Smooth muscle cell (in vitro differentiated cells): ENCODE results near the gene LAMA3. TPM values are rescaled to one million over a fixed set of nuclear protein-coding genes. Genes with fewer than 3 reads are reported as not detected.

Experiments
- DNase-seq: peaks from one replicate; lab custom pipeline; 2025; ENCODE audit not compliant: unreplicated experiment; lab: John Stamatoyannopoulos, UW
- H2AFZ ChIP-seq: fragments of 200-600 bp; sonication (generic); 2 replicates; pipeline ENCODE4 v1.6.0; 2016; ENCODE audit warnings: antibody characterized with exemption, low read depth, mild to moderate bottlenecking
- H3F3A ChIP-seq: fragments of 200-600 bp; sonication (generic); 2 replicates; pipeline ENCODE4 v1.6.0; 2017; ENCODE audit warnings: antibody characterized with exemption, low read depth
- H3K27ac ChIP-seq: fragments of 200-600 bp; sonication (generic); 2 replicates; pipeline ENCODE4 v1.5.1; 2016; ENCODE audit warnings: low read depth, mild to moderate bottlenecking
- H3K27me3 ChIP-seq: fragments of 200-600 bp; sonication (generic); 2 replicates; pipeline ENCODE4 v1.6.1; 2016; ENCODE audit warnings: low read depth, mild to moderate bottlenecking
- H3K36me3 ChIP-seq: fragments of 200-600 bp; sonication (generic); 2 replicates; pipeline ENCODE4 v1.5.1; 2016; ENCODE audit warnings: low read depth
- H3K4me1 ChIP-seq: fragments of 200-600 bp; sonication (generic); 2 replicates; pipeline ENCODE4 v1.5.1; 2016; ENCODE audit warnings: low read depth
- H3K4me2 ChIP-seq: fragments of 200-600 bp; sonication (generic); 2 replicates; pipeline ENCODE4 v1.6.0; 2016; ENCODE audit warnings: mild to moderate bottlenecking
- H3K4me3 ChIP-seq: fragments of 200-600 bp; sonication (generic); 2 replicates; pipeline ENCODE4 v1.5.1; 2016; ENCODE audit warnings: mild to moderate bottlenecking
- H3K79me2 ChIP-seq: fragments of 200-600 bp; sonication (generic); 2 replicates; pipeline ENCODE4 v1.6.0; 2016; ENCODE audit warnings: low read depth, mild to moderate bottlenecking
- H3K9ac ChIP-seq: fragments of 200-600 bp; sonication (generic); 2 replicates; pipeline ENCODE4 v1.6.0; 2016; ENCODE audit warnings: low read depth
- H3K9me3 ChIP-seq: fragments of 200-600 bp; sonication (generic); replicated peaks from 2 replicates; pipeline ENCODE4 v1.5.1; 2016; ENCODE audit warnings: low read depth
- H4K20me1 ChIP-seq: fragments of 200-600 bp; sonication (generic); 2 replicates; pipeline ENCODE4 v1.6.0; 2016; ENCODE audit warnings: low read depth
- CTCF ChIP-seq: fragments of 200-600 bp; sonication (generic); IDR thresholded peaks from 2 replicates; pipeline ENCODE4 v1.5.1; 2017; ENCODE audit warnings: borderline replicate concordance, mild to moderate bottlenecking, antibody characterized with exemption; ENCODE audit not compliant: insufficient read depth, poor library complexity, severe bottlenecking
- WGBS: methylation state at CpG from one replicate; pipeline ENCODE4 v1.1.7; 2016; ENCODE audit warnings: low lambda C conversion rate; 5-methylcytosine and 5-hydroxymethylcytosine counted together
- polyA plus RNA-seq: library from polyadenylated mRNA; unstranded; fragments of >200 nt; fragmentation: Nextera tagmentation; extraction: Ambion mirVana; gene quantifications from 2 replicates; pipeline ENCODE4 v1.2.1, GENCODE V29; 2016
- total RNA-seq: library from RNA; depleted of rRNA; stranded (reverse); fragments of >200 nt; gene quantifications from 2 replicates; pipeline ENCODE4 v1.2.3, GENCODE V29; 2014

LAMA3 gene
- total and polyA plus RNA-seq, 2 experiments from 2014 or later, result 7.8 to 23.1 TPM

GRCh38 chr18:23776306-23776705 is 87.1 kb downstream of the LAMA3 start:
- no peak for TF ChIP-seq CTCF
- no peak overlapping the region for H3K4me3 ChIP-seq
- no peak overlapping the region for H3K27ac ChIP-seq
- H2AFZ ChIP-seq, result no peak overlapping the region
- H3K79me2 ChIP-seq, result no peaks in the 10 kb centered on the region
- no peak for DNase-seq
- no peaks in the 10 kb centered on the region for H3K9me3 ChIP-seq
- 88% methylated on average over 3 of the region's 3 CpGs for WGBS
- H3K4me1 ChIP-seq, result no peaks in the 10 kb centered on the region
- H3K4me2 ChIP-seq, result no peak overlapping the region
- no peaks in the 10 kb centered on the region for H3K36me3 ChIP-seq
- no peaks in the 10 kb centered on the region for H3F3A ChIP-seq
- H4K20me1 ChIP-seq, result no peaks in the 10 kb centered on the region
- no peak overlapping the region for H3K9ac ChIP-seq
- no peaks in the 10 kb centered on the region for H3K27me3 ChIP-seq

GRCh38 chr18:23778828-23779227 is 89.6 kb downstream of the LAMA3 start:
- H3F3A ChIP-seq, result no peaks in the 10 kb centered on the region
- no peaks in the 10 kb centered on the region for H3K36me3 ChIP-seq
- no peak overlapping the region for H3K4me3 ChIP-seq
- H3K79me2 ChIP-seq, result no peaks in the 10 kb centered on the region
- no peaks in the 10 kb centered on the region for H3K27me3 ChIP-seq
- no peak overlapping the region for H3K9ac ChIP-seq
- no peaks in the 10 kb centered on the region for H4K20me1 ChIP-seq
- H3K4me2 ChIP-seq, result no peak overlapping the region
- no peaks in the 10 kb centered on the region for H3K9me3 ChIP-seq
- H2AFZ ChIP-seq, result no peak overlapping the region
- H3K4me1 ChIP-seq, result no peaks in the 10 kb centered on the region
- H3K27ac ChIP-seq, result no peak overlapping the region
- DNase-seq, result no peak
- WGBS, result 95% methylated on average over 2 of the region's 2 CpGs
- no peak for TF ChIP-seq CTCF

GRCh38 chr18:23779696-23780303 is 90.5 kb downstream of the LAMA3 start:
- DNase-seq, result no peak

More at GRCh38 chr18:23779696-23780303, 90.5 kb downstream of the LAMA3 start:
- no peaks in the 10 kb centered on the region for H4K20me1 ChIP-seq
- no peak overlapping the region for H3K4me2 ChIP-seq
- no peaks in the 10 kb centered on the region for H3K9me3 ChIP-seq
- H3F3A ChIP-seq, result no peaks in the 10 kb centered on the region
- no peaks in the 10 kb centered on the region for H3K27me3 ChIP-seq
- H3K4me3 ChIP-seq, result no peak overlapping the region
- peak; percentile 11 for TF ChIP-seq CTCF
- H2AFZ ChIP-seq, result no peak overlapping the region
- H3K27ac ChIP-seq, result no peak overlapping the region
- no peaks in the 10 kb centered on the region for H3K4me1 ChIP-seq
- 59% methylated on average over 5 of the region's 5 CpGs for WGBS
- H3K79me2 ChIP-seq, result no peaks in the 10 kb centered on the region
- no peak overlapping the region for H3K9ac ChIP-seq
- H3K36me3 ChIP-seq, result no peaks in the 10 kb centered on the region
